GM12878 (cell line): ENCODE measurements around the gene LTBP2. TPM values are rescaled to one million over a fixed set of nuclear protein-coding genes. Genes with fewer than 3 reads are reported as not detected.

ENCODE experiments used
- ATAC-seq: fragments of 200-7000 bp; cut with Tn5 transposase; 3 replicates; pipeline ENCODE4 v1.9.1; 2020; ENCODE audit warnings: mild to moderate bottlenecking, moderate library complexity
- BruUV-seq: library from RNA; stranded (reverse); fragments of 400-500 nt; replicated peaks from 2 replicates; lab custom pipeline; 2021; lab: Mats Ljungman, UMichigan
- CTCF ChIA-PET: fragments of 300-600 bp; sonication (Branson Sonifier 250); formaldehyde crosslinking; extraction: SDS; loops from one replicate; lab custom pipeline; 2021; ENCODE audit warnings: inconsistent platforms; lab: Yijun Ruan, JAX
- POLR2A ChIA-PET: fragments of 350-600 bp; formaldehyde crosslinking; extraction: SDS; loops from one replicate; lab custom pipeline; 2021; ENCODE audit warnings: inconsistent platforms; lab: Charles Lee
- RAD21 ChIA-PET: fragments of 300-600 bp; sonication (Branson Sonifier 250); formaldehyde crosslinking; loops from one replicate; lab custom pipeline; 2023; ENCODE audit warnings: antibody characterized with exemption; ENCODE audit not compliant: unreplicated experiment; lab: Charles Lee
- SMC1A ChIA-PET: fragments of 300-600 bp; sonication (Branson Sonifier 250); formaldehyde crosslinking; loops from one replicate; lab custom pipeline; 2023; ENCODE audit not compliant: unreplicated experiment, uncharacterized antibody; lab: Charles Lee
- DNase-seq: peaks from one replicate; pipeline ENCODE4 v3.0.0-alpha.2; 2011; ENCODE audit warnings: low read depth, low spot score
- FAIRE-seq: peaks from 3 replicates; lab custom pipeline; 2011; peaks lifted over from hg19 to GRCh38; lab: Jason Lieb, UNC
- H2AFZ ChIP-seq: 2 replicates; pipeline ENCODE4 v1.6.0; 2011; ENCODE audit warnings: low read depth, low read length, control low read depth; ENCODE audit not compliant: control insufficient read depth
- H3K27ac ChIP-seq: 2 replicates; pipeline ENCODE4 v1.5.1; 2011; ENCODE audit warnings: control low read depth; ENCODE audit not compliant: control insufficient read depth, insufficient read depth
- H3K27me3 ChIP-seq, 2 experiments: replicated peaks in 1 of 2; 2 replicates each; pipeline versions ENCODE4 v1.6.0 to v1.6.1; 2011; ENCODE audit warnings: low read length in 1 of 2; ENCODE audit not compliant: control insufficient read depth in 2 of 2, insufficient read depth in 2 of 2
- H3K36me3 ChIP-seq, 2 experiments: 2 replicates each; pipeline ENCODE4 v1.5.1; 2011; ENCODE audit warnings: low read length in 1 of 2; ENCODE audit not compliant: control insufficient read depth in 2 of 2, insufficient read depth in 2 of 2
- H3K4me1 ChIP-seq: 2 replicates; pipeline ENCODE4 v1.6.1; 2011; ENCODE audit warnings: mild to moderate bottlenecking, low read length, moderate library complexity, mixed read lengths; ENCODE audit not compliant: control insufficient read depth, insufficient read depth
- H3K4me2 ChIP-seq: 2 replicates; pipeline ENCODE4 v1.6.0; 2011; ENCODE audit warnings: control low read depth; ENCODE audit not compliant: control insufficient read depth, insufficient read depth
- H3K4me3 ChIP-seq: fragments of 200-600 bp; sonication (generic); 2 replicates; pipeline ENCODE4 v1.5.1; 2016
- H3K79me2 ChIP-seq: 2 replicates; pipeline ENCODE4 v1.6.0; 2011; ENCODE audit warnings: low read length; ENCODE audit not compliant: control insufficient read depth, insufficient read depth
- H3K9ac ChIP-seq: 2 replicates; pipeline ENCODE4 v1.8.0; 2011; ENCODE audit warnings: low read length, control low read depth, mixed read lengths; ENCODE audit not compliant: control insufficient read depth, insufficient read depth
- H3K9me3 ChIP-seq: replicated peaks from 3 replicates; pipeline ENCODE4 v1.5.1; 2011; ENCODE audit warnings: mild to moderate bottlenecking, low read length; ENCODE audit not compliant: control insufficient read depth, insufficient read depth
- H4K20me1 ChIP-seq: 2 replicates; pipeline ENCODE4 v1.6.0; 2011; ENCODE audit not compliant: control insufficient read depth, insufficient read depth
- ASH2L ChIP-seq: fragments of 300-600, 200-600 bp; sonication (generic); IDR thresholded peaks from 2 replicates; pipeline ENCODE4 v1.6.1; 2017; ENCODE audit warnings: low read depth, mild to moderate bottlenecking, borderline replicate concordance
- BCL11A ChIP-seq: IDR thresholded peaks from 2 replicates; pipeline ENCODE4 v1.6.1; 2011; ENCODE audit warnings: low read depth, low read length
- GATAD2B ChIP-seq: fragments of 450-650 bp; conservative IDR thresholded peaks from 2 replicates; pipeline ENCODE4 v1.6.1; 2017; ENCODE audit warnings: low read depth, mild to moderate bottlenecking, moderate library complexity
- HDAC2 ChIP-seq: fragments of 200-600 bp; sonication (generic); IDR thresholded peaks from 2 replicates; pipeline ENCODE4 v1.6.1; 2017
- MYB ChIP-seq: fragments of 150-350 bp; IDR thresholded peaks from 2 replicates; pipeline ENCODE4 v1.6.1; 2014; ENCODE audit warnings: mild to moderate bottlenecking, low read depth, low read length, borderline replicate concordance
- PML ChIP-seq: IDR thresholded peaks from 2 replicates; pipeline ENCODE4 v1.6.1; 2012; ENCODE audit warnings: low read length, inconsistent platforms
- POLR2A ChIP-seq: IDR thresholded peaks from 2 replicates; pipeline ENCODE4 v1.6.1; 2011; ENCODE audit warnings: low read depth, mild to moderate bottlenecking, low read length
- RB1 ChIP-seq: fragments of 450-650 bp; formaldehyde crosslinking; IDR thresholded peaks from 2 replicates; pipeline ENCODE4 v1.6.1; 2017; ENCODE audit warnings: mild to moderate bottlenecking, borderline replicate concordance
- ZBED1 ChIP-seq: IDR thresholded peaks from 2 replicates; pipeline ENCODE4 v1.6.1; 2016; ENCODE audit warnings: borderline replicate concordance
- ZNF217 ChIP-seq: fragments of 450-650 bp; IDR thresholded peaks from 2 replicates; pipeline ENCODE4 v1.6.1; 2017; ENCODE audit warnings: antibody characterized with exemption, mild to moderate bottlenecking
- WGBS: methylation state at CpG from one replicate; pipeline ENCODE4 v1.1.6; 2016; ENCODE audit warnings: low lambda C conversion rate; ENCODE audit not compliant: insufficient replicate concordance, insufficient coverage; ENCODE audit errors: missing lambda C conversion rate; 5-methylcytosine and 5-hydroxymethylcytosine counted together
- in situ Hi-C: fragments of 300-500 bp; cut with MboI; formaldehyde crosslinking; loops from 9 replicates; pipeline ENCODE4 v1.14.3; 2018; ENCODE audit warnings: mixed read lengths
- intact Hi-C: fragments of 100-400 bp; cut with micrococcal nuclease; formaldehyde crosslinking; loops from one replicate; pipeline ENCODE4 v1.14.2; 2022; ENCODE audit not compliant: unreplicated experiment
- polyA plus RNA-seq, 11 experiments: library from polyadenylated mRNA; depleted of rRNA in 4 of 11; unstranded in 6 of 11; stranded (reverse) in 5 of 11; fragments of >200 nt; fragmentation: Nextera tagmentation in 4 of 11; fragmentation: Illumina TruSeq in 1 of 11; extraction: Ambion mirVana in 4 of 11; extraction: Trizol in 1 of 11; gene quantifications; 1 replicate in 1 of 11; 2 replicates in 10 of 11; pipeline versions ENCODE4 v1.2.1 to v1.2.3, GENCODE V29; 2011 to 2016; ENCODE audit warnings: inconsistent platforms in 2 of 11, missing spikeins in 2 of 11, low read depth in 1 of 11
- total RNA-seq, 4 experiments: library from RNA; depleted of rRNA in 3 of 4; stranded (reverse); fragments of >200 nt in 3 of 4; fragmentation: Illumina TruSeq in 1 of 4; extraction: Trizol in 1 of 4; gene quantifications; 2 replicates each; pipeline versions ENCODE4 v1.2.1 to v1.2.3, GENCODE V29; 2013 to 2021

LTBP2 gene
- total and polyA plus RNA-seq, 10 of the 15 experiments (the other 5 are each of a cell fraction or from before 2014, with no cell fraction given) = 0.03 to 0.23 (median 0.06) TPM; not detected in 1

GRCh38 chr14:74616996-74617700 lies 5.1 kb upstream of the LTBP2 start:
- Histone ChIP-seq H3K4me2 (no peak overlapping the region), H3K9ac (no peak overlapping the region), H3K36me3 (no peaks in the 10 kb centered on the region), H3K27ac (no peak overlapping the region), H3K27me3 (no peaks in the 10 kb centered on the region; a peak in 1 of 4 replicates), H3K9me3 (no peaks in the 10 kb centered on the region), H4K20me1 (no peaks in the 10 kb centered on the region), H3K4me1 (peaks cover 25% of the 10 kb centered on the region), H3K79me2 (no peaks in the 10 kb centered on the region), H3K4me3 (no peak overlapping the region), H2AFZ (no peak overlapping the region)
- ChIA-PET CTCF (interaction anchor here (0.8 to 3.4 kb wide), 5 partner anchors 8 to 187 kb away, joined by 3 to 29 read pairs (median 3); no protein-coding TSS in a partner anchor), SMC1A (interaction anchor here (0.8 to 2.2 kb wide), 3 partner anchors 8 to 243 kb away, joined by 3 to 9 read pairs (median 3); no protein-coding TSS in a partner anchor), POLR2A (interaction anchor here (0.6 to 1.9 kb wide), 3 partner anchors 24 to 489 kb away, joined by 3 to 6 read pairs (median 6); no protein-coding TSS in a partner anchor), RAD21 (interaction anchor here (1.5 kb wide), 1 partner anchor 22 kb away, joined by 3 read pairs; no protein-coding TSS in a partner anchor)
- WGBS = 78% methylated on average over 13 of the region's 13 CpGs
- no TSS peak for BruUV-seq
- DNase-seq = no peak
- intact Hi-C loops (no loop called here), in situ Hi-C loops (no loop called here)
- FAIRE-seq = no peak
- TF ChIP-seq BCL11A (no peak), ZBED1 (no peak), GATAD2B (no peak), RB1 (no peak), MYB (no peak), ZNF217 (no peak), PML (no peak), HDAC2 (no peak), POLR2A (no peak), ASH2L (no peak)
- ATAC-seq = no peak
